Measurements from ENCODE around the gene CFAP119.

Gene CFAP119

DNA sequence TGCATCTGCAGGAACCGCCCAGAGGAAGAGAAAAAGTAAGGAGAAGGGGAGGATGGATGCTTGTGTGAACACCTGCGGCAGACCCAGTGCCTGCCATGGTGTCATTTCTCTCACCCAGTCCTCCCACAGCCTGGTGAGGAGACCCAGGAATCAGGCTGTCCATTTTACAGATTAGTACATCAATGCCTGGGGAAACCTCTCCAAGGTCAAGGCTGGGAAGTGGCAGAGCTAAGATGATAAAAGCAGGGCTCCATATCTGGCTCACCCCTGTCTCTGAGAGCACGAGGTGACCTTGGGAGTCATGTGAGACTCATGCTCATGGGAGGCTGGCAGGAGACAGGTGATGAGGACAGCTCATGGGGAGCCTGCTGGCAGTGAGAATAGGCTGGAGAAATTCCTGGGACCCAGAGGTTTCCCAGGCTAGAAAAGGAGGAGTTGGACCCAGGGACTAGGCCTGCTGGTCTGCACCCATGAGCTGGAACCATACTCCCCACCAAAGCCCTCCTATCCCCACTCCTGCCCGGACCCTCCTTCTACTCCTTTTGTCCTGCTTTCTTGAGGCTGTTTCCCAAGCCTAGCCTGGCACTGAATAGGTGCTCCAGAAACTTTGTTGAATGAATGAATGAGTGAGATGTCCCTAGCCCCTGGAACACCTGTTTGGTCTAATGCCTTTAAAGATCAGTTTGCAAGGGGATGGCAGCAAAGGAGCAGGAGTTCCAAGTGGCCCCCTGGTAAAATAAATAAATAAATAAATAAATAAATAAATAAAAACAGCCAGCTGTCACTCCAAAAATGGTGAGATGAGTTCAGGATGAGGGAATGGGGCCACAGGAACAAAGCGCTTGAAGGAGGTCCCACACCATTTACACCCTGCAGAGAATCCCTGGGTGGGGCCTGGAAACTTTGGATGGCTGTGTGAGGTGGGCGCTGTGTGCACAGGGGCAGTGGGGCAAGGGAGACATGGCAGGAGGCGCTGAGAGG, 23.6 kb upstream of the CFAP119 start:
- H3K4me2 ChIP-seq (ENCODE audit: insufficient read depth, low read length), result peak overlapping the region; percentile 71
- DNase-seq (no peak), ATAC-seq (ENCODE audit: insufficient read depth, low read depth) (no peak)
- H3K4me1 ChIP-seq (ENCODE audit: insufficient read depth, low read length), result peaks cover 24% of the 10 kb centered on the region
- no peaks in the 10 kb centered on the region for H3K9me3 ChIP-seq (ENCODE audit: insufficient read depth, low read length, severe bottlenecking)
- no peaks in the 10 kb centered on the region; the same call in 1 of the 2 replicates for H4K20me1 ChIP-seq (ENCODE audit: insufficient read depth, low read length)
- H3K4me3 ChIP-seq (ENCODE audit: low read depth in 1 of 2, low read length in 2 of 2), result peak overlapping the region in 1 of 2 experiments; percentile 80; a peak in 2 of 4 replicates
- peaks cover 5% of the 10 kb centered on the region for H3K79me2 ChIP-seq (ENCODE audit: insufficient read depth, low read length)
- peaks cover 22% of the 10 kb centered on the region for H3K36me3 ChIP-seq (ENCODE audit: insufficient read depth, low read length)
- peak overlapping the region; percentile 78 for H3K9ac ChIP-seq (ENCODE audit: low read depth, low read length)
- H3K27me3 ChIP-seq (ENCODE audit: insufficient read depth, low read length, poor library complexity), result peaks cover 5% of the 10 kb centered on the region
- TF ChIP-seq, protein P1, sequence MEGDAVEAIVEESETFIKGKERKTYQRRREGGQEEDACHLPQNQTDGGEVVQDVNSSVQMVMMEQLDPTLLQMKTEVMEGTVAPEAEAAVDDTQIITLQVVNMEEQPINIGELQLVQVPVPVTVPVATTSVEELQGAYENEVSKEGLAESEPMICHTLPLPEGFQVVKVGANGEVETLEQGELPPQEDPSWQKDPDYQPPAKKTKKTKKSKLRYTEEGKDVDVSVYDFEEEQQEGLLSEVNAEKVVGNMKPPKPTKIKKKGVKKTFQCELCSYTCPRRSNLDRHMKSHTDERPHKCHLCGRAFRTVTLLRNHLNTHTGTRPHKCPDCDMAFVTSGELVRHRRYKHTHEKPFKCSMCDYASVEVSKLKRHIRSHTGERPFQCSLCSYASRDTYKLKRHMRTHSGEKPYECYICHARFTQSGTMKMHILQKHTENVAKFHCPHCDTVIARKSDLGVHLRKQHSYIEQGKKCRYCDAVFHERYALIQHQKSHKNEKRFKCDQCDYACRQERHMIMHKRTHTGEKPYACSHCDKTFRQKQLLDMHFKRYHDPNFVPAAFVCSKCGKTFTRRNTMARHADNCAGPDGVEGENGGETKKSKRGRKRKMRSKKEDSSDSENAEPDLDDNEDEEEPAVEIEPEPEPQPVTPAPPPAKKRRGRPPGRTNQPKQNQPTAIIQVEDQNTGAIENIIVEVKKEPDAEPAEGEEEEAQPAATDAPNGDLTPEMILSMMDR (IDR thresholded peaks at IDR 0.05; ENCODE audit: borderline replicate concordance, extremely low read depth, low read length, poor library complexity, severe bottlenecking), result no peak
- no peak overlapping the region; the same call in 1 of the 2 replicates for H2AFZ ChIP-seq (ENCODE audit: low read depth, low read length)
- peak overlapping the region; percentile 53; the same call in 1 of the 2 replicates for H3K27ac ChIP-seq (ENCODE audit: low read length)

DNA sequence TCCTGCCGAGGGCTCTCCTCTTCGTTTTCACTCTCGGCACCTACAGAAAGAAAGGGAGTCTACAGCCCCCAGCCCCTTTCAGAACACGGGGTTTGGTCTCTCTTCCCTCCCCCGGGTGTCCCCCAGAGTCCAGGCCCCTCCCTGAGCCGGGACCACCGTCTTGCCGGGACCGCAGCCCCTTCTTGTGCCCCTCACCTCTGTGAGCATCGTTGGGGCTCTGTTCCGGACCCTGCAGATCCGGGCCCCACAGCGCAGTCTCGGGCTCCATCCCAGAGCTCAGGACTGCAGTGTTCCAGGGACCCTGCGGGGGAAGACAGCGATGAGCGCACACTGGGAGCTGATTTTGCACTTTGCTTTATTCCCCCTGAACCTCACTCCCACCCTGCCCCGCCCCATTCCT, 22.4 kb upstream of the CFAP119 start:
- no peak for ATAC-seq (ENCODE audit: insufficient read depth, low read depth)
- H3K79me2 ChIP-seq (ENCODE audit: insufficient read depth, low read length), result peaks cover 5% of the 10 kb centered on the region
- peaks cover 5% of the 10 kb centered on the region for H3K27me3 ChIP-seq (ENCODE audit: insufficient read depth, low read length, poor library complexity)
- H3K4me2 ChIP-seq (ENCODE audit: insufficient read depth, low read length), result no peak overlapping the region
- no peak overlapping the region for H3K27ac ChIP-seq (ENCODE audit: low read length)
- no peak overlapping the region for H3K4me3 ChIP-seq (ENCODE audit: low read depth in 1 of 2, low read length in 2 of 2)
- no peaks in the 10 kb centered on the region for H3K9me3 ChIP-seq (ENCODE audit: insufficient read depth, low read length, severe bottlenecking)
- H3K4me1 ChIP-seq (ENCODE audit: insufficient read depth, low read length), result peaks cover 24% of the 10 kb centered on the region
- H2AFZ ChIP-seq (ENCODE audit: low read depth, low read length), result no peak overlapping the region
- no peak for TF ChIP-seq EZH2 (IDR thresholded peaks at IDR 0.05; ENCODE audit: borderline replicate concordance, low read depth, low read length, severe bottlenecking)
- TF ChIP-seq, protein P1 (IDR thresholded peaks at IDR 0.05; ENCODE audit: borderline replicate concordance, extremely low read depth, low read length, poor library complexity, severe bottlenecking), result no peak
- no peaks in the 10 kb centered on the region; the same call in 1 of the 2 replicates for H4K20me1 ChIP-seq (ENCODE audit: insufficient read depth, low read length)
- H3K36me3 ChIP-seq (ENCODE audit: insufficient read depth, low read length), result peaks cover 22% of the 10 kb centered on the region
- DNase-seq, result no peak
- no peak overlapping the region for H3K9ac ChIP-seq (ENCODE audit: low read depth, low read length)

DNA sequence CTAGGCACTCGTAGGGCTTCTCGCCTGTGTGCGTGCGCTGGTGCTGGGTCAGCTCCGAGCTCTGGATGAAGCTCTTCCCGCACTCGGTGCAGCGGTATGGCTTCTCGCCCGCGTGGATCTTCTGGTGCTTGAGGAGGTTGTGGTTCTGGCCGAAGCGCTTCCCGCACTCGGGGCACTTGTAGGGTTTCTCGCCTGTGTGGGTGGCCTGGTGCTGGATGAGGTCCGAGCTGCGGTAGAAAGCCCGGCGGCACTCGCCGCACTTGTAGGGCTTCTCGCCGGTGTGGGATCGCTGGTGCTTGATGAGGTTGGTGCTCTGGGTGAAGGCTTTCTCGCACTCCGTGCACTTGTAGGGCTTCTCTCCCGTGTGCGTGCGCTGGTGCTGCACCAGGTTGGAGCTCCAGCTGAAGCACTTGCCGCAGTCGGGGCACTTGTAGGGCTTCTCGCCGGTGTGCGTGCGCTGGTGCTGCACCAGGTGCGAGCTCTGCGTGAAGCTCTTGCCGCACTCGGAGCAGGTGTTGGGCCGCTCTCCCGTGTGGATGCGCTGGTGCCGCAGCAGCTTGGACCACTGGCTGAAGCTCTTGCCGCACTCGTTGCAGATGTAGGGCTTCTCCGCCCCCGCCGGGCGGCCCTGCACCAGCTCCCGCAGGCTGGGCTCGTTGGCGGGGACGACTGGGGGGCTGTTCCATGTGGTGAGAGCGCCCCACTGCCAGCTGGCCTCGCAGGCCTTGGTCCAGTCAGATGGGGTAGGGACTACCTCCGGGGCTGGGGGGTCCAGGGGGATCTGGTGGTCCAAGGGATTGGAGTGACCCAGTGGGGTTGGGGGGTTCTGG, 21.6 kb upstream of the CFAP119 start:
- no peaks in the 10 kb centered on the region; the same call in 1 of the 2 replicates for H4K20me1 ChIP-seq (ENCODE audit: insufficient read depth, low read length)
- DNase-seq (no peak), ATAC-seq (ENCODE audit: insufficient read depth, low read depth) (no peak)
- H2AFZ ChIP-seq (ENCODE audit: low read depth, low read length), result no peak overlapping the region
- no peak for TF ChIP-seq EZH2 (IDR thresholded peaks at IDR 0.05; ENCODE audit: borderline replicate concordance, low read depth, low read length, severe bottlenecking)
- TF ChIP-seq, protein P1 (IDR thresholded peaks at IDR 0.05; ENCODE audit: borderline replicate concordance, extremely low read depth, low read length, poor library complexity, severe bottlenecking), result no peak
- H3K4me1 ChIP-seq (ENCODE audit: insufficient read depth, low read length), result peaks cover 24% of the 10 kb centered on the region
- H3K27ac ChIP-seq (ENCODE audit: low read length), result no peak overlapping the region
- no peaks in the 10 kb centered on the region for H3K9me3 ChIP-seq (ENCODE audit: insufficient read depth, low read length, severe bottlenecking)
- peaks cover 5% of the 10 kb centered on the region for H3K79me2 ChIP-seq (ENCODE audit: insufficient read depth, low read length)
- no peak overlapping the region for H3K9ac ChIP-seq (ENCODE audit: low read depth, low read length)
- H3K4me3 ChIP-seq (ENCODE audit: low read depth in 1 of 2, low read length in 2 of 2), result no peak overlapping the region
- H3K27me3 ChIP-seq (ENCODE audit: insufficient read depth, low read length, poor library complexity), result peaks cover 5% of the 10 kb centered on the region
- no peak overlapping the region for H3K4me2 ChIP-seq (ENCODE audit: insufficient read depth, low read length)
- peaks cover 22% of the 10 kb centered on the region for H3K36me3 ChIP-seq (ENCODE audit: insufficient read depth, low read length)
